ENCODE measurements around the gene AGRN. TPM values are rescaled to one million over a fixed set of nuclear protein-coding genes. Genes with fewer than 3 reads are reported as not detected.
"Not testable (repeated sequence)": the region's sequence is repeated elsewhere in the genome, so short reads cannot be mapped to it uniquely, and the experiment has no call there.

Gene AGRN
- total RNA-seq, 1 donor from 2014 or later, result 4.2 TPM

GRCh38 chr1:981491-981954 is 38.4 kb upstream of the AGRN start:
- intact Hi-C loops (cut with micrococcal nuclease), result loop anchor here (10.0 kb wide), 1 partner anchor 53 kb away; no protein-coding TSS in a partner anchor

GRCh38 chr1:981955-982558 is 37.9 kb upstream of the AGRN start, which contains the start of gene PERM1:
PERM1 (minus strand) TSS chr1:982093; CDS start chr1:981029, 1,064 bp downstream.
- intact Hi-C loops (cut with micrococcal nuclease), result loop anchor here (10.0 kb wide), 1 partner anchor 53 kb away; no protein-coding TSS in a partner anchor

GRCh38 chr1:982765-983436 is 37.0 kb upstream of the AGRN start:
- intact Hi-C loops (cut with micrococcal nuclease), result loop anchor here (10.0 kb wide), 1 partner anchor 52 kb away; no protein-coding TSS in a partner anchor

- intact Hi-C loops (cut with micrococcal nuclease), result loop anchor here (1.0 to 10.0 kb wide), 2 partner anchors 51 to 79 kb away; no protein-coding TSS in a partner anchor
These were observed 36.0 kb upstream of the AGRN start for GRCh38 chr1:983798-984475.

- intact Hi-C loops (cut with micrococcal nuclease), result loop anchor here (1.0 to 10.0 kb wide), 2 partner anchors 50 to 79 kb away; no protein-coding TSS in a partner anchor
These were observed 35.5 kb upstream of the AGRN start for GRCh38 chr1:984476-984814.

GRCh38 chr1:985126-985525 is 34.8 kb upstream of the AGRN start:
- intact Hi-C loops (cut with micrococcal nuclease), result loop anchor here (10.0 kb wide), 1 partner anchor 50 kb away; no protein-coding TSS in a partner anchor

- intact Hi-C loops (cut with micrococcal nuclease), result loop anchor here (10.0 kb wide), 1 partner anchor 47 kb away; no protein-coding TSS in a partner anchor
These were observed 31.9 kb upstream of the AGRN start for GRCh38 chr1:988061-988460.

- intact Hi-C loops (cut with micrococcal nuclease), result not testable (repeated sequence)
These were observed 28.6 kb upstream of the AGRN start for GRCh38 chr1:991275-991674.

GRCh38 chr1:991895-992294 is 28.0 kb upstream of the AGRN start:
- intact Hi-C loops (cut with micrococcal nuclease), result no loop called here

GRCh38 chr1:992362-992761 is 27.6 kb upstream of the AGRN start:
- intact Hi-C loops (cut with micrococcal nuclease), result no loop called here

- intact Hi-C loops (cut with micrococcal nuclease), result no loop called here
These were observed 26.4 kb upstream of the AGRN start for GRCh38 chr1:993379-993995.

GRCh38 chr1:994546-994945 is 25.4 kb upstream of the AGRN start:
- intact Hi-C loops (cut with micrococcal nuclease), result not testable (repeated sequence)

GRCh38 chr1:995665-996633 is 24.0 kb upstream of the AGRN start:
- intact Hi-C loops (cut with micrococcal nuclease), result no loop called here

GRCh38 chr1:996851-997712 is 22.8 kb upstream of the AGRN start:
- intact Hi-C loops (cut with micrococcal nuclease), result no loop called here

GRCh38 chr1:997713-997992 is 22.3 kb upstream of the AGRN start:
- intact Hi-C loops (cut with micrococcal nuclease), result no loop called here

GRCh38 chr1:997993-998744 is 21.8 kb upstream of the AGRN start:
- intact Hi-C loops (cut with micrococcal nuclease), result no loop called here

- intact Hi-C loops (cut with micrococcal nuclease), result no loop called here
These were observed 21.2 kb upstream of the AGRN start for GRCh38 chr1:998745-998994.

GRCh38 chr1:998995-999724 is 20.8 kb upstream of the AGRN start:
- intact Hi-C loops (cut with micrococcal nuclease), result no loop called here
